ENCODE results near the gene RAPH1. TPM values are rescaled to one million over a fixed set of nuclear protein-coding genes. Genes with fewer than 3 reads are reported as not detected.

RAPH1 gene
- total RNA-seq, 1 experiment from 2014 or later, result 33.8 TPM

DNA sequence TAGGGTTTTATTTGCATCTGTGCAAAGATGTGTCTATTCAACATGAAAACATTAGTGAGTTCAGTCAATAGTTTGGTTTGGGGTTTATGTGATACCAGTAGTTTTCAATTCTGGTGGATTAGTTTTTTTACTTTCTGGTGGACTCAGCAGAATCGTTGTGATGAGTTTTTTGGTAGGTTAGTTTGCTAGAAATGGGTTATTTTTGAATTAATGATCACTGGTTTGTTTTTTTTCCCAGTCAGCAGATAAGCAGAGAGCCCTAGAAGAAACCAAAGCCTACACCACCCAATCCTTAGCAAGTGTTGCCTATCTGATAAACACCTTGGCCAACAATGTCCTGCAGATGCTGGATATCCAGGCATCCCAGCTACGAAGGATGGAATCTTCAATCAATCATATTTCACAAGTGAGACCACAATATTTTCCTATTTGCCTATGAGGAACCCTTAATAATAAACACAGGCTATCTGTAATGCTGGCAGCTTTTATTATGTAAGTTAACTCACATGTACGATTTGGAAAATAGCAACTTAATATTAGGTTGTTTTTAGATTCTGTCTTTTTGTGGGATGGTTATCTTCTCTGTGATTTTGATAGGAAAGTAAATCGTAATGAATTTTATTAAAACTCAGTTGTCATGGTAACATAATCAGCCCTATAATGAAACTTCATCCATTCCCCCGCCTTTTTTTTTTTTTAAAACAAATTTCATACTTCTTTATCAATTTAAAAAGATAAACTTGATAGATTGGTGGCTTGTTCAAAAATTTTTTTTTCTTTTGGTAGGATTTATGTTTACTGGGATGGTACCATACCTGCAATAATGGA lies 168.2 kb downstream of the RAPH1 start:
- DNase-seq (ENCODE audit: extremely low read depth, low read depth), result no peak

DNA sequence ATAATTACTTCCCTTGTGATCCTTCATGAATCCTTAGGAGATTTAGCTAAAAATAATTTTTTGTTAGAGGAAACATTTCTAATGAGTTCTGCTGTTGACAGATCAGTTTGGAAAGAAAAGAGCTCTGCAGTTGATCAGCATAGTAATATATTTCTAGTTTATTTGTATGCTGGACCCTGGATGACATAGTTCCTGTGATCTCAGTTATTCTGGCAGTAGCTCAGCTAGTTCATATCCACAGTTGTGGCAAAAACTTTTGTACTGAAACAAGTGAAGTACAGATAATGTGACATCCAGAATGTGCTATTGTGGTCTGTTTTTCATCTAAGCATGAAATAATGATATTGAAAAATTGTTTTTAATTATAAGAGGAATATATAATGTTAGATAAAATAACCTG lies 173.2 kb downstream of the RAPH1 start:
- DNase-seq (ENCODE audit: extremely low read depth, low read depth), result no peak

DNA sequence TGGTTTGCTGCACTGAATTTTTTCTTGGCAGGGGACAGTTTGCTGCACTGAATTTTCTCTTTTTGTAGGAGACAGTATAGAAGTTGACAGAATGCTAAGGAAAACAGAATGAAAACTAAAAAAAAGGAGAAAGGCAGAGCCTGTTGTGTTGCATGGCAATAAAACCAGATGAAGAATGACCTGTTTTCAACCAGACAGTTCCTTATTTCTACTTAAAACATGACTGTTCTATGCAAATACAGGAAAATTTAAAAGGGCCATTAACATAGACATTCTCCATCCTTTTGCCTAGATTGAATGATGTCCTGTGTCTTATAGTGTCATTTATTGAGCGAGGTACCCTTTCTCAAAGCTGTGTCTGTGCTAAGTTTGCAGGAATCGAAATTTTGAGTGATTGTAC lies 173.6 kb downstream of the RAPH1 start:
- DNase-seq (ENCODE audit: extremely low read depth, low read depth), result no peak

DNA sequence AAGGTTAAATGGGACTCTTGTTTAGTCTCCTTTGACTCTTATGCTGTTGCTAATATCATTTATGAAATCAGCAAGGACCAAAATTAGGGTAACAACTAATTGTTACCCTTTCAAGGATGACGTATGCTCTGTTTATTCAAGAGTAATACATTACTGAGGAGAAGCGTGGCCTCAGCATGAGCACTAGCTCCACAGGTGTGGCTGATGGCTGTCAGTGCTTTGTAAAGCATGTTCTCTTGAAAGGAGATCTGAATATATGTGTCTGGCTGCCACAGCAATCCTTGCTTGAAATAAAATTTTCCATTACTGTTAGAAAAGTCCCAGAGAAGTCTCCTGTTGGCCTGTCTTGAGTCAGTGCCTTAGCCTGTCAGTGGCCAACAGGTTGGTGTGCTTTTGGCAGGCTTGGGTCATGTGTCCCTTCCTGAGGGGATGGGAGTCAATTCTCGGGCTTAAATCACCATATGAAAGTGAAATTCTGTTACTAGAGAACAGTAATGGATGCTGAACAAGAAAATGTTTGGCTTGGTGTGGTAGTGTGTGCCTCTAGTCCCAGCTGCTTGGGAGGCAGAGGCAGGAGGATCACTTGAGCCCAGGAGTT lies 174.2 kb downstream of the RAPH1 start:
- no peak for DNase-seq (ENCODE audit: extremely low read depth, low read depth)

DNA sequence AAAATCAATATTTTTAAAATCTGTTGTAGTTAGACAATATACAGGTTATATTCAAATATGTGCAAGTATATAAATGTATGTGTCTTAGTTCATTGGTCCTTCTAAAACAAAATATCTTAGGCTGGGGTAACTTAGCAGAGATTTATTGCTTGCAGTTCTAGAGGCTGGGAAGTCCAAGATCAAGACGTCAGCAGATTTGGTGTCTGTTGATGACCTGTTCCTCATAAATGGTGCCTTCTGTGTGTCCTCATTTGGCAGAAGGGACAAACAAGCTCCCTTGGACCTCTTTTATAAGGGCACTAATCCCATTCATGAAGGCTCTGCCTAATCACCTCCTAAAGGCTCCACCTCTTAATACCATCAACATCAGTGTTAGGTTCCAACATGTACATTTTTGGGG lies 175.7 kb downstream of the RAPH1 start:
- no peak for DNase-seq (ENCODE audit: extremely low read depth, low read depth)

DNA sequence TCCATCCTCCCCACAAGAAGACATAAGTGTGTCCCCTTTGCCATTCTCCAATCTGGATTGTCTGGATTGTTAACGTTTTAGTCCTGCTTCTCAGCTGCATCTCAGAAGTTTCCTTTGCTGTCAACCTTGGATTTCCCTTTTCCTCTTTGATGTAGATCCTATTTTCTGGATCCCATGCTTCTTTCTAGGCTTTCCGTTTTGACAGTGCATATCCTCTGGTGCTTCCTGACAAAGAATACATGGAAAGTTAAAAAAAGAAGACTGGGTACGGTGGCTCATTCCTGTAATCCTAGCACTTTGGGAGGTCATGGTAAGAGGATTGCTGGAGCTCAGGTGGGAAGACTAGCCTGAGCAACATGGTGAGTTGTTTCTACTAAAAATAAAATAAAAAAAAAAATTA lies 180.1 kb downstream of the RAPH1 start:
- no peak for DNase-seq (ENCODE audit: extremely low read depth, low read depth)

DNA sequence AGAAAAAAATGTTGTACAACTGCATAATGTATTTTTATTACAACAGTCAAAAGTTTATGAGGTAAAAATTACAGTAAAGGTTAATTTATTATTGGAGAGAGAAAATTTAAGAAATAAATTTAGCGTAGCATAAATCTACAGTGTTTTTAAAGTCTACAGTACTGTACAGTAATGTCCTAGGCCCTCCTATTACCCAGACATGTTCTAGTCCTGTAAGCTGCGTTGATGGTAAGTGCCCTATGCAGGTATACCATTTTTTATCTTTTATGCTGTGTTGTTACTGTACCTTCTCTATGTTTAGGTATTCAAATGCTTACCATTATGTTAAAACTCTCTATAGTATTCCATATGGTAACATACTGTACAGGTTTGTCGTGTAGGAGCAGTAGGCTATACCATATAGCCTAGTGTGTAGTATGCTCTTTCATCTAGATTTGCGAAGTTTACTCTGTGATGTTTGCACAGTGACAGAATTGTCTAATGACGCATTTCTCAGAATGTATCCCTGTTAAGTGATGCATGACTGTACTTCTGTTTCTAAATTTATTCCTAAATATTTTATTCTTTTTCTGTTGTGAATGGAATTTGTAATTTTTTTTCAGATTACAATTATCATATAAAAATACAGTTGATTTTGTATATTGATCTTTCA lies 182.4 kb downstream of the RAPH1 start:
- DNase-seq (ENCODE audit: extremely low read depth, low read depth), result peak; percentile 84

DNA sequence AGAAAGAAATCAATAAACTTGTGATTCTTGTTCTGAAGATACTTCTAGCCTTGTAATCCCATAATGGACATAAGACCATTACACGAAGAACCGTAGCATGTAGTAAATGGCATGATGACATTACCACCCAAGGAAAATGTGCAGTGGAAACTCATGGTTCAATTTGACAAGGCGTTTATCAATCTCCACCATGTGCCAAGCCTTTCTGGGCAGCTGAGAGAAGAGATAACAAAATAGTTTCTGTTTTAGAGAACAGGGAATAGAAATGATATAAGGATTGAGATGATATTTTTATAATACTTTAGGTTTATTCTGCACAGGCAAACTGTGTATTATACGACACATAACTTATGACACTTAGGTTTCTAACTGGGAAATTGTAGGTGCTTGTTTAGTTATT lies 187.7 kb downstream of the RAPH1 start:
- no peak for DNase-seq (ENCODE audit: extremely low read depth, low read depth)

DNA sequence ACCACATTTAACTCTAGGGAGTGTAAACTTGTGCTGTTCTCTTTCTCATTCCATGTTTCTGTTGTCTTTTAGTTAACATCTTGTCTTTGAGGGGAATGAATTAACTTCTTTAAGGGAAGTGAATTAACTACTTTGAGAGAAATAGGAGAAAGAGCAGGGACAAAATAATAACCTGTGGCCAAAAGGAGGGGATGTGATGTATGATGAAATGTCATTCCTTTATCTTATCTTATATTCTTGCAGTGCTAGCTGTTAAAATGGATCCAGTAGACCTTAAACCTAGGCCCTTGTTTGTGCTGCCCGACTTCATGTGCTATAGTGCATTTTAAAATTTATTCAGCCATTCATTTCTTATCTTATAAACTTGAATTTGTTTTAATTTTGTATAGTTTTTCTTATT lies 188.5 kb downstream of the RAPH1 start:
- DNase-seq (ENCODE audit: extremely low read depth, low read depth), result no peak

DNA sequence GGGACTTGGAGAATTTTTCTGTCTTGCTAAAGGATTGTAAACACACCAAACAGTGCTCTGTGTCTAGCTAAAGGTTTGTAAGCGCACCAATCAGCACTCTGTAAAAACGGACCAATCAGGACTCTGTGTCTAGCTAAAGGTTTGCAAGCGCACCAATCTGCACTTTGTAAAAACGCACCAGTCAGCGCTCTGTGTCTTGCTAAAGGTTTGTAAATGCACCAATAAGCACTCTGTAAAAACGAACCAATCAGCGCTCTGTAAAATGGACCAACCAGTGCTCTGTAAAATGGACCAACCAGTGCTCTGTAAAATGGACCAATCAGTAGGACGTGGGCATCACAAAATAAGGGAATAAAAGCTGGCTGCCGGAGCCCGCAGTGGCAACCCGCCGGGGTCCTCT lies 190.4 kb downstream of the RAPH1 start:
- no peak for DNase-seq (ENCODE audit: extremely low read depth, low read depth)

Other genes starting within 250 kb of the RAPH1 start
- 50.5 and 52.6 TPM in 2 replicates for gene ABI2, start 206.9 kb downstream of the RAPH1 start, total RNA-seq (2014; rRNA removed; shearing (Covaris generic))
- 0.06 TPM in 1 of 2 replicates, not detected in the other for gene CD28, start 171.3 kb upstream of the RAPH1 start, total RNA-seq (2014; rRNA removed; shearing (Covaris generic))